HG02852 (cell line): ENCODE data around the gene MYO1E.
"Not testable (repeated sequence)": the region's sequence is repeated elsewhere in the genome, so short reads cannot be mapped to it uniquely, and the experiment has no call there.

Experiments
- ATAC-seq: cut with Tn5 transposase; IDR thresholded peaks from one replicate; pipeline ENCODE4 v1.9.1; 2021; ENCODE audit warnings: mild to moderate bottlenecking, moderate library complexity; ENCODE audit not compliant: unreplicated experiment

Gene MYO1E

DNA sequence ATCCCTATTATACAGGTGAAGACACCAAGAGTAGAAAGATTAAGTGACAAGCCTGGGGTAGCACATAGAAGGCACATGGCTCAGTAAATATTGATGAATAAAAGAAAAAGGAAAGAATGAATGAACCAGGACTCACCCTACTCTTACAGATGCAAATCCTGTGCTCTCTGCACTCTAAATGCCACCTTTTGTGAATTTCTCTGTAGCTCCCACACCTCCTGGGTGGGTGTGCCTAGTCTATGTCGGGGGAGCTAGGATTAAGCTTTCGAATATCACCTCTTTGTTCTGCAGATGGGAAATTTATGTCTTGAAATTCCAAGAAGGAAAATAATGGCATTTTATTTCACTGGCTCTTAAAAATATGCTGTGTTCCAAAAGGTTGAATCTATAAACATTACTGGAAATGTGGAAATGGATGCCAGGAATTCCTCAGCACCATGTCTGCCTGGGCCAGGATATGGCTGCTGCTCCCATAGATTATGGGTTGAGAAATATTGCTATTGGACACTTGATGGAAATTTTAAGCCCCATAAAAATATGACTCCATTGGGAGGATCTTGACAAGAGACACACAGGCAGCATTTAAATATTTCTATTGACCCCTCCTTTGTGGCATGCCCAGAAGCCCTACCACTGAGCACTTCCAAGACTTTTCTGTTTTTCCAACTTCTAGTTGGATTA, 224.4 kb downstream of the MYO1E start:
- no peak for ATAC-seq

DNA sequence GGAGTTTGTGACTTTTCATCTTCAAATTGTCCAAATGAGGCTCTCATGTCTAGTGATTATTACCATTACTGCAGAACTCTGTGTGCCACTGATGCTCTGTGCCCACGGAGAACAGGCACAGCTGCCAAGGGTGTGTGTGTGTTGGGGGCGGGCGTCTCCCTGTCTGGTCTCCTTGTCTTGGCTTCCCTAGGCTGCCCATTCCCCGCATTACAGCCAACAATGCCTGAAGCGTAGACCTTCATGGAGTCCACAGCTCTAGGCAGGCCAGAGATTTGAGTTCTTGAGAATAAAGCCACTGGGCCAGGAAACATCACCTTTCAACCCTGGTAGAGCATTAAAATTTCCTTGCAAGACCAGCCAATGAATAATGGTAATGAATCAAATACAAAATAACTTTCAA, 225.0 kb downstream of the MYO1E start:
- ATAC-seq, result no peak

DNA sequence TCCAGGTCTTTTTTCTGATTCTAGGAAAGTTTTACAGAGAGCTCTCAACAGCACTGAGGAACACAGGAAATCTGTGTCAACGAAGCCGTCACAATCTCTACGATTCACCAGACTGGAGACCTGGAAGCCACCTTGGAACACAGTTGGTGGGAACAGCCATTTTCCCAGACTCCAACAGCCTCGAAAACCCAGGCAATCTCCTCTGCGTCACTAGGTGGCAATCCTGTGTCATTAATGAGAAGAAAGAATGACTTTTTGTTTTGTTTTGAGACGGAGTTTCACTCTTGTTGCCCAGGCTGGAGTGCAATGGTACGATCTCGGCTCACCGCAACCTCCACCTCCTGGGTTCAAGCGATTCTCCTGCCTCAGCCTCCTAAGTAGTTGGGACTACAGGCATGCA, 228.1 kb downstream of the MYO1E start:
- not testable (repeated sequence) for ATAC-seq

DNA sequence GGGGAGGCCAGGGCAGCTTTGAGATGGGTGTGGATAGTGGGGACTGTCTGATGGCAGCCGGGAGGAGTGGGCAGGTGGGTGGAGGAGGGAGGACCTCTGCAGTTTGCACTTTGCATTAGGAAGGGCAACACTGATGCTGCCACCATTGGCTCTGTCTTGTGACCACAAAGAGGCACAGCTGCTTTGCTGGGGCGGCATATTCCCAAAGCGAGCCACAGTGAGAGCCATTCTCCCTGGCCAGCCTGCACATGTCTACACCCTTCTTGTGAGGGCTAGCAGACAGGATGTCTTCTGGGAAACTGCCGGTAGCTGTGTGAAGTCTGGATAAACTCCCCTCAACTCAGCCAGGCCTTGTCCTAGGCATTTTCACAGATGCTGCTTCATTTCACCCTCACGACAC, 229.4 kb downstream of the MYO1E start:
- ATAC-seq, result no peak

DNA sequence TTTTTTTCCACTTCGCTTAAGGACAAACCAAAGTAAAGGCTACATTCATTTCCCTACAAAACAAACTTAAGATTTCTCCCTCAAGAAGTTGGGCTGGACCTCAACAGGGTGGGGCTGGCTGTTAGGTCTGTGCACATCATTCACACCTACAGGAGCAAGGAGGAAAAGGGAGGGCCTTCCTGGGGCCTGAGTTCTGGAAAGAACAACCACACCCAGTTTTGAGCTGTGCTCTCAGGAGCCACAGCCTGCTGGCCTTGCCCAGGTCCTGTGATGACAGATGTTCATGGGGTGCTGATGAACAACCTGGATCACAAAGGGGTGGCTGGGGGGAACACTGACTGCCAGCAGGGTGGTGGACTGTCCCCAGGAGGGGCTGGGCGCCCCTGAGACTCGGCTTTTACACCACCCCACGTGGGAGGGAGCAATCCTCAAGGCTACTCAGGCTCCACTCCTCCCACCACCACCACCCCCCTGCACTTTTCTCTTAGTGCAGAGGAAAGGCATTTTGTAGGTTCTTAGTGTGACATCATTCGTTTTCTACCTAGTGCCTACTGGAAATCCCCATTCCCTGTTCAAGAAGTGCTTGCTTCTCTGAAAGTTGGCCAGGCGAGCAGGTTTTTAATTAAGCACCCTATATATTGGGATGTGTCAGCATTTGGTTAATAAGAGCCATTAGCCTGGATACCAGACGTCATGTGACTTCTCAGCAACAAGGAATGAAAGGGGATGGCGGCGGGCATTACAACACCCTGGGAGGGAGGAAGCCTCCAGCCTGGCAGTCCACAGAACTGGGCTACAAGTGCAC, 232.0 kb downstream of the MYO1E start:
- no peak for ATAC-seq

DNA sequence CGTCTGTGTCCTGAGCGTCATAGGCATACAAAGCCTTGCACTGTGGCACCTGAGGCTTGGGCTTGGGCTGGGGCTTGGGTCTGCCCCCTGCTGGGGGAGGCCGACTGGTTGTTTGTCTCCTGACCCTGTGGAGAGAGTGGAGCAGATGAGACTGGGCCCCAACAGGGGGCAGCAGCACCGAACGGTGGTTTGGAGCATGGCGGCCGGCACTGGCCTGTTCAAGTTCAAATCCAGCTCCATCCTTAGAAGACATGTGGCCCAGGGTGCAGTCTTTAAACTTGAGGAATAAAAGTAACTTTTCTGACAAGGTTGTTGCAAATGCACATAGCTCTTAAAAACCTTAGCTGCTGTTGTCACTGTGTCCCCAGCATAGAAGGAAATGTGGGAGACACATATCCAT, 234.4 kb downstream of the MYO1E start:
- peak; percentile 69 for ATAC-seq

DNA sequence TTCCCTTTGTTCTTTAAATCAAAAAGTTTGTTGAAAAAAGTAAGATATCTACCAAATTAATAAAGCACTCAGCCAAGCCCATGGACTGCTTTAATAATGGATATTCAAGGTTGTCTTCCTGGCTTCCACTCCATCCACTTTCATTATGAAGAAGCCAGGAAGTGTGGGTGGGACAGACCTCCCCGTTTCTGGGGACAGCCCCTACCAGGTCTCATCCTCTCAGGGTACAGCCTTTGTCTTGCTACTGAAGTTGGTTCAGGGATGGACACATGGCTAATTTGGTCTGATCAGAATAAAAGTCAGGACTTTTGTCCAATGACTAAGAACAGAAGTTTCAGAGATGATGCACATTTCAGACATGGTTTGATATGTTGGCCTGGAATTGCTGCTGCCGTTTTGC, 235.1 kb downstream of the MYO1E start:
- no peak for ATAC-seq

DNA sequence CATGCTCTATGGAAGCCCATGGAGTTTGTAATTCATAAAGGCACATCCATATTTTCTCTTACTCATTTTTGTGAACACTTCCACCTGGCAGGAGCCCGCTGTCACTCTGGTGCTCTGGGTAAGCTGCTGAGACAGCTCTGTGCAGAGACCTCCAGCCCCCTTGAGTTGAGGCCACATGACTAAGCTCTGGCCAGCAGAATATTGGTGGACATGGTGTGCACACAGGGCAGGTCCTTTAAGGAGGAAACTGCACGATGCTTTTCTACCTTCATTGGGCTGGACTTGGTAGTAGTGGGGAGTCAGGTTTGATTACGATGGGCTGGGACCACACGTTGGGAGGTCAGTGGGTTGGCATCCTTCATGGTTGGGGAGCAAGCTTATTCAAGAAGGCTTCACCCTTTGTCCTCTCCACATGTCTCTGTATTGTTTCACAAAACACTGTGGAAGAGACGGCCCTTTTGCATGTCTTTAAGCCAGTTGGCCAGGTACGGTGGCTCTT, 238.7 kb downstream of the MYO1E start:
- no peak for ATAC-seq

DNA sequence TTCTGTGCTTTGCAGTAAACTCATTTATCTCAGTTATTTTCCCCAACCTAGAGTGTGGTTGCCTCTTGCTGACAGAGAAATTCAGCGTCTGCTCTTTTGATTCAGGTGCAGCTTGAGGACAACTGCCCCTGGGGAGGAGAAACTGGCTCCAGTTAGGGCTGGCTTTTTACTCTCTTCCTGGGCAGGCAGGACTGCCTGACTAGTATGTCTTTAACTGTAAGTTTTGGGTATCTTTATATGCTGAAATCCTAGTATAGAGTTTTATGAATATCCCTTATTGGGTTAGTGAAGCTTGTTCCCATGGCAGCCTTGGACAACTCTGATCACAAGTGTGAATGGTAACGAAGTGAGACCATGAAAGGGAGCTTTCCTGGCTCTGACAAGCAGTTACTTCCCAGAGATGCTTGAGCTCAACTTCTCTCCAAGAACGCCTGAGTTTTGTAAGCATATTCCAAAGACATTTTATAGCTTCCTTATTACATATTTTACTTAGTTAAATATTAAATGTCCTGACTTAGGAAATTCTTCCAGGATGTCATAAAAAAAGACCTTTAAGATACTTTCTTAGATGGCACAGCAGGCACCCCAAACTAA, 240.6 kb downstream of the MYO1E start:
- no peak for ATAC-seq

DNA sequence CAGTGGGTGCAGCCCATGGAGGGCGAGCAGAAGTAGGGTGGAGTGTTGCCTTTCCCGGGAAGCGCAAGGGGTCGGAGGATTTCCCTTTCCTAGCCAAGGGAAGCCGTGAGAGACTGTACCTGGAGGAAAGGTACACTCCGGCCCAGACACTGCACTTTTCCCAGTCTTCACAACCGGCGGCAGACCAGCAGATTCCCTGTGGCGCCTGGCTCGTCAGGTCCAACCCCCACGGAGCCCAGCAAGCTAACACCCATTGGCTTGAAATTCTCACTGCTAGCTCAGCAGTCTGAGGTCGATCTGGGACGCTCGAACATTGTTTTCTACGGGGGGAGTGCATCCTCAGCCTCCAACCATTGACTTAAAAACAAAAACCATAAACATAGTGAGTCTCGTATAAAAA, 241.2 kb downstream of the MYO1E start:
- ATAC-seq, result no peak

DNA sequence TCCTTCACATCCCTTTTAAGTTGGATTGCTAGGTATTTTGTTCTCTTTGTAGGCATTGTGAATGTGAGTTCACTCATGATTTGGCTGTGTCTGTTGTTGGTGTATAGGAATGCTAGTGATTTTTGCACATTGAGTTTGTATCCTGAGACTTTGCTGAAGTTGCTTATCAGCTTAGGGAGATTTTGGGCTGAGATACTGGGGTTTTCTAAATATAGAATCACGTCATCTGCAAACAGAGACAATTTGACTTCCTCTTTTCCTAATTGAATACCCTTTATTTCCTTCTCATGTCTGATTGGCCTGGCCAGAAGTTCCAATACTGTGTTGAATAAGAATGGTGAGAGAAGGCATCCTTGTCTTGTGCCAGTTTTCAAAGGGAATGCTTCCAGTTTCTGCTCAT, 245.4 kb downstream of the MYO1E start:
- not testable (repeated sequence) for ATAC-seq

DNA sequence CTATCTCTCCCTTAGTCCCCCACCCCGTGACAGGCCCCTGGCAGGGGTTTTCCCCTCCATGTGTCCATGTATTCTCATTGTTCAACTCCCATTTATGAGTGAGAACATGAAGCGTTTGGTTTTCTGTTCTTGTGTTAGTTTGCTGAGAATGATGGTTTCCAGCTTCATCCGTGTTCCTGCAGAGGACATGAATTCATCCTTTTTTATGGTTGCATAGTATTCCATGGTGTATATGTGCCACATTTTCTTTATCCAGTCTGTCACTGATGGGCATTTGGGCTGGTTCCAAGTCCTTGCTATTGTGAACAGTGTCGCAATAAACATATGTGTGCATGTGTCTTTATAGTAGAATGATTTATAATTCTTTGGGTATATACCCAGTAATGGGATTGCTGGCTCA, 247.0 kb downstream of the MYO1E start:
- ATAC-seq, result not testable (repeated sequence)

DNA sequence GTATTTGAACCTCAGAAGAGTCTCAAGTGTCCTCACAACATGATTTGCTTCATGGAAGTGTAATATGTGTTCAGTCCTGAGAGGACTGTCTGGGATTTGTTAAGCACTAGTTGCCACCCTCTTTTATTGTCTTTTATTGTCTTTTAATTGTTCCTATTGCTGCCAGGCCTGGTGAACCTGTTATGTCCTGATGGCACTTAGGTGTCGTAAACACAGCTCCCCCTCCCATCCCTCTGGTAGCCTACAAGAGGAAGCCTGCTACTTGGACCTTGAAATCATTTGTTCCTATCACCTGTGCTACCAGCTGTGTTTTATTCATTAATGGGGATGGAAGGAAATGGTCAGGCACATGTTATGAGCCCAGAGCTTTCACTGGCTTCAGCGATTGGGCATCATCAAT, 248.4 kb downstream of the MYO1E start:
- ATAC-seq, result no peak

DNA sequence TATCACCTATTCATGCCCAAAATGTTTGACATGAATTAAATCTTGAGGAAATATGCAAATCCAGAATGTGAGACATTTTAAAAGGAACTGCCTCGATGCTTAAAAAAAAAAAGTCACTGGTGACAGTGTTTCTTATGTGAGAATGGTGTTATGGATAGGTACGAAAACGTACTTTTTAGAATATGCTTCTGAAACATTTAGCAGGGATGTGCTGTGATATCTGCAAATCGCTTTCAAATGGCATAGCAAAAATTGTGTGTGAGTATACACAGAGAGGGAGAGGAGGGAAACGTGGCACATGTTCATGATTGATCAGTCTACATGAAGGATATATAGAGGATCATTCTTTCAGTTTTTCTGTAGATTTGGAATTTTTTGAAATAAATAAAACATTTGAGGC, 251.7 kb downstream of the MYO1E start:
- ATAC-seq, result no peak

DNA sequence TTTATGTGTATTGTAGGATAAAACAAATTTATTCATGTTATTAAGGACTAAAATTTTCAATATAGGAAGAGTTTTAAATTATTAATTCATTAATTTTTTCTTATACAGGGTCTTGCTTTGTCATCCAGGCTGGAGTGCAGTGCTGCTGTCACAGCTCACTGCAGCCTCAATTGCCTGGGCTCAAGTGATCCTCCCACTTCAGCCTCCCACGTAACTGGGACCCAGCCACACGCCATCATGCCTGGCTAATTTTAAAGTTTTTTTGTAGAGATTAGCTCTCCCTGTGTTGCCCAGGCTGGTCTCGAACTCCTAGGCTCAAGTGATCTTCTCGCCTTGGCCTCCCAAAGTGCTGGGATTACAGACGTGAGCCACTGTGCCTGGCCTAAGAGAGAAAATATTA, 253.0 kb downstream of the MYO1E start:
- ATAC-seq, result no peak

DNA sequence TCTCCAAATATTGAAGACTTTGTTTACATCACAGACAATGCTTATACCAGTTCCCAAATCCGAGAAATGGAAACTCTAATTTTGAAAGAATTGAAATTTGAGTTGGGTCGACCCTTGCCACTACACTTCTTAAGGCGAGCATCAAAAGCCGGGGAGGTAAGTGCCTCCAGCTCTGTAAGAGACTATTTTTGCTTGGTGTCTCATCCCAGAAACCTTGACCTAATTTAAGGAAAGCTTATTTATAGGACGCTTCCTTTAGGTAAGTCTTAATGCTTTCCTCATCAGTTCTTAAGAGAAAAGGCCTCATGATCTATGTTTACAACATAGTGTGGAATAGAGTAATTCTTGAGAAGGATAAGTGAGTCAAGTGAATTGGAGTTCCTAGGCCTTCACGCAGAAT, 255.9 kb downstream of the MYO1E start:
- no peak for ATAC-seq

DNA sequence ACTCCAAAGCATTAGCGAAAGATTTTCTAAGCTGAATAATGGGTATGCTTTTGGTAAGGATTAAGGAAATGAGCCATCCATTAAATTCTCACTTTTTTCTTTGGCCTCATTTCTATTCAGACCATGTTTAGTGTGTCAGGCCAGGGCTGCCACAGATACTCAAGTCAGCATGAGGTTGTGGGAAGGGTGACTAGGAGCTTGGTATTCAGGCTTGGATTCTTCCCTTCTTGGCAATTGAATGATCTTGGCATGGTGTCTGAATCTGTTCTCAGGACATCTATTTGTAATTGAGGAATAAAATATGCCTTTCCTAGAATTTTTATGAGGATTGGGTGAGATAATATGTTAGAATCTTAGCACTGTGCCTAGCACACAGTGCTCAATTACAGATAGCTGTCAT, 256.5 kb downstream of the MYO1E start:
- no peak for ATAC-seq

DNA sequence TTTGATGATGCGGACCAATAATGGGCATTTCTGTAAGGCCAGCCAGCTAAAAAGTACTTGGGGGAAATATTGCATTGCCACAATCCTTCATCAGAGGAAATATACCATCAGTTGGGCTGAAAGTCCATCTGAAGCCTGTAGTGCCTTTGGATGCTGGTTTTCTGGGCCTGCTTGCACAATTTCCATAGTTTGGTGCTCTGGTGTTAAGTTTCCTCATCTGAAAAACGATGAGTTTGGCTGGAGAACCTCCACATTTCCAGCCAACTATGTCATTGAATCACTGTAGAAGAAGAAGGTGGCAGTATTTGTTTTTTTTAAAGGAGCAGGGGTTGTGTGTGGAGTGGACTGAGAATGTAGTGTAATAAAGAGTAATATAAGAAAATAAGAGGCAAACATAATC, 257.6 kb downstream of the MYO1E start:
- no peak for ATAC-seq

DNA sequence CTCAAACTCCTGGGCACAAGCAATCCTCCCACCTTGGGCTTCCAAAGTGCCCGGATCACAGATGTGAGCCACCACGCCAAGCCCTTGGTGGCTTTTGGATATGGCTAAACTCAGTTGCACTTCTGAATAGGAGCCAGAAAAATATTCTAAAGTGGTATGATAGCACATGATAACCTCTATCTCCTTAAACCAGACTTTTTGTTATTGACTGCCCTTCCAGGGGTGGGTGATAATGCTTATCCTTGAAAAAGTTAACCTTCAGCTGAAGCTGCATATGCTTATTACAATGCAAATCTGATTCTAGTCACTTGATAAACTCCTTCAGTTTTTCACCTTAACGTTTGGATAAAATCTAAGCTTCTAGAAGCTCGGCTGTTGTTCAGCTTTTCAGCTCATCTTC, 261.4 kb downstream of the MYO1E start:
- ATAC-seq, result no peak

DNA sequence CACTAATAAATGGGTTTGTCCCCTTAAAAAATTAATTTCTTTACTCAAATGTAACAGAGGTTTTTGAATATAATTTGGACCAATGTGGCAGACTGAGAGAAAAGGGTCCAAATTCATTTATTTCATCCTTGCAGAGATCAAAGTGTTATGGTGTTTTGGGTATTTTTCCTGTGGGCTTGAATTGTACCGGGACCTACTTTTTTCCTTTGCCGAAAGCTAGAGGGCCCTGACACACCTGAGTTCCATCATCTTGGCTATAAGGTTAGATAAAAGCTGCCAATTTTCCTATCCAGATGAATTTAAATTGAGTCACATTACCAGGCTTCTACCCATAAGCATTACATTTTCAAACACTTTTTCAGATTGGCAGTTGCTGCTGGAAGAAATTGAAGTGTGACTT, 266.8 kb downstream of the MYO1E start:
- no peak for ATAC-seq

DNA sequence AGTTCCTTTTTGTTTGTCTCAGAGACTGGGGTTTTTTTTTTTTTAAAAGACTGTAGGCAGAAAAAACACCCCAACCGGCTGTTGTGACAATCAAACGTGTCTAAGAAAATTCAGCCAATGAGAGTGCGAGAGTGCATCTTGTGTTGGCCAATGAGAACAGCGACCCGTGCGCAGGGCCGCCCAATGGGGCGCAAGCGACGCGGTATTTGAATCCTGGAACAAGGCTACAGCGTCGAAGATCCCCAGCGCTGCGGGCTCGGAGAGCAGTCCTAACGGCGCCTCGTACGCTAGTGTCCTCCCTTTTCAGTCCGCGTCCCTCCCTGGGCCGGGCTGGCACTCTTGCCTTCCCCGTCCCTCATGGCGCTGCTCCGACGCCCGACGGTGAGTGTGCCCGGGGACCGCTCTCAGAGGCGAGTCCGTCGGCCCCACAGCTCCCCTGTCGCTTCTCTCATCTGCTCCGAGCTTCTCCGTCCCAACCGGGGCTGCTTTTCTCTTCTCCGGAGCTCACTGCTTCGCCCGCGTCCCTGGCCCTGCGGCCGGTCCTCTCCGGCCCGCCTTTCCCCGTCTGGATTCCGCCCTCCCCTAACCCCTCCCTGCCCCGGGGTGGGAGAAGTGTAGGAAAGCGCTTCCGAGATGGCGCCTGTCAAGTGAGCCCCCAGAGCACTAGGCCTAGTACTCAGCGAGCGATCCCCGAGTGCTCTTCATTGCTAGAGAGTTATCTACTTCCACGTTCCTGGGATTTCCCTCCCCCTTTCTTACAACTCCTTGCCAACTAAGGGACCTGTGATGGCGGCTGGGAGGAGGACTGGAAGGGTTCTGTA, 267.5 kb downstream of the MYO1E start, which contains the start of gene CCNB2:
TSS of gene CCNB2 (plus strand) at position 235 of the 821 bp plus-strand sequence. CDS start at position 358, 123 bp downstream.
- peak; percentile 99 for ATAC-seq
